Measurements from ENCODE around the gene STARD7. TPM values are rescaled to one million over a fixed set of nuclear protein-coding genes. Genes with fewer than 3 reads are reported as not detected.

Gene STARD7
- total and polyA plus RNA-seq, 2 donors (not counting 1 experiment from before 2014, with no cell fraction given) = 35.1 to 133 TPM

DNA sequence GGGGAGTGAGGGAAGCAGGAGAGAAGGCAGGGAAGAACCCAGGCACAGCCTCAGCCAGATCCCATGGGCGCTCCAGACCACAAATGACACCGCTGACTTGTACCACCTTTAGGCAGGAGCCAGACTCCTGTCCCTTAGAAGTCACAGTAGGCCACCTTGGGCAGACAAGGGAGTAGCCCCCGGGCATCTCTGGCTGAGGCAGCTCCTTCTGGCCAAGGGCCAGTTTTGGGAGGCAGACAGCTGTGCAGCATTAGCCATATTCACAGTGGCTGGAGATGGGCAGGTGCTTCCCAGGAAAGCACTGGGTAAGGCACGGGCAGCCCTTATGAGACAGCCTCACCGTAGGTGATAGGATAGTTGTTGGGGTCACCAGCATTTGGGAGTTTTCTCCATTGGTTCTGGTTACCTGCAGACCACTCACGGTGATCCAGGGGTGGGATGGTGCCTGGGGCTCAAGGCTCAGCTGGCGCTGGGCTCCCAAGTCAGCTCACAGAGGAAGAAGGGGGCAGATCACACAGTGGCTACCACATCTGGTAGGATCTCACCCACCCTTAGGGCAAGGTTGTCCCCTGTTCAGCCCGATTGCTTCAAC, 72.4 kb downstream of the STARD7 start:
- ChIA-PET CTCF (interaction anchor here (1.8 to 23.6 kb wide), 8 partner anchors 9 to 127 kb away, joined by 5 to 1065 read pairs (median 24); partner anchors contain the start of gene ADRA2B), POLR2A (no interaction called here)
- Histone ChIP-seq H3K9ac (ENCODE audit: low read length) (no peak overlapping the region), H3K4me2 (replicated peaks; ENCODE audit: low read depth, low read length, poor library complexity, severe bottlenecking) (no peak overlapping the region), H3K4me1 (ENCODE audit: control insufficient read depth in 2 of 2, insufficient read depth in 2 of 2, low read length in 2 of 2) (peaks cover 0 to 5% of the 10 kb centered on the region in 2 donors), H3K27me3 (replicated peaks in 1 of 4; ENCODE audit: control extremely low read depth in 1 of 4, control insufficient read depth in 3 of 4, insufficient read depth in 4 of 4, low read length in 3 of 4) (no peaks in the 10 kb centered on the region), H3K79me2 (ENCODE audit: control insufficient read depth, insufficient read depth, low read length) (no peaks in the 10 kb centered on the region), H2AFZ (ENCODE audit: insufficient read depth, low read depth, low read length, poor library complexity, severe bottlenecking) (no peak overlapping the region), H3K36me3 (replicated peaks in 1 of 2; ENCODE audit: control extremely low read depth in 1 of 2, control insufficient read depth in 1 of 2, extremely low read depth in 1 of 2, insufficient read depth in 2 of 2, low read length in 1 of 2) (no peaks in the 10 kb centered on the region), H3K9me3 (ENCODE audit: control extremely low read depth in 1 of 3, control insufficient read depth in 2 of 3, insufficient read depth in 1 of 3, low read length in 2 of 3) (no peaks in the 10 kb centered on the region), H3K27ac (ENCODE audit: low read length in 2 of 2) (no peak overlapping the region), H3K4me3 (ENCODE audit: control extremely low read depth in 1 of 5, extremely low read depth in 1 of 5, insufficient read depth in 1 of 5, low read depth in 2 of 5, low read length in 4 of 5) (no peak overlapping the region), H4K20me1 (ENCODE audit: control insufficient read depth, insufficient read depth, low read length, poor library complexity, severe bottlenecking) (no peaks in the 10 kb centered on the region)
- H3K27me3 Mint-ChIP-seq = no peaks in the 10 kb centered on the region
- intact Hi-C loops (cut with micrococcal nuclease) = no loop called here
- no peaks in the 10 kb centered on the region for H3K9me3 Mint-ChIP-seq (ENCODE audit: insufficient read depth)
- peaks cover 11% of the 10 kb centered on the region for H3K4me1 Mint-ChIP-seq
- no peak overlapping the region for H3K27ac Mint-ChIP-seq
- DNase-seq = no peak
- no peak overlapping the region for H3K4me3 Mint-ChIP-seq
- 95% methylated on average over 7 of the region's 8 CpGs for WGBS (ENCODE audit: insufficient coverage)
- TF ChIP-seq, protein P1, sequence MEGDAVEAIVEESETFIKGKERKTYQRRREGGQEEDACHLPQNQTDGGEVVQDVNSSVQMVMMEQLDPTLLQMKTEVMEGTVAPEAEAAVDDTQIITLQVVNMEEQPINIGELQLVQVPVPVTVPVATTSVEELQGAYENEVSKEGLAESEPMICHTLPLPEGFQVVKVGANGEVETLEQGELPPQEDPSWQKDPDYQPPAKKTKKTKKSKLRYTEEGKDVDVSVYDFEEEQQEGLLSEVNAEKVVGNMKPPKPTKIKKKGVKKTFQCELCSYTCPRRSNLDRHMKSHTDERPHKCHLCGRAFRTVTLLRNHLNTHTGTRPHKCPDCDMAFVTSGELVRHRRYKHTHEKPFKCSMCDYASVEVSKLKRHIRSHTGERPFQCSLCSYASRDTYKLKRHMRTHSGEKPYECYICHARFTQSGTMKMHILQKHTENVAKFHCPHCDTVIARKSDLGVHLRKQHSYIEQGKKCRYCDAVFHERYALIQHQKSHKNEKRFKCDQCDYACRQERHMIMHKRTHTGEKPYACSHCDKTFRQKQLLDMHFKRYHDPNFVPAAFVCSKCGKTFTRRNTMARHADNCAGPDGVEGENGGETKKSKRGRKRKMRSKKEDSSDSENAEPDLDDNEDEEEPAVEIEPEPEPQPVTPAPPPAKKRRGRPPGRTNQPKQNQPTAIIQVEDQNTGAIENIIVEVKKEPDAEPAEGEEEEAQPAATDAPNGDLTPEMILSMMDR (IDR thresholded peaks at IDR 0.05) = no peak
- no peak for TF ChIP-seq EZH2 (IDR thresholded peaks at IDR 0.05; ENCODE audit: borderline replicate concordance, insufficient read depth, low read depth, low read length, poor library complexity, severe bottlenecking)
- no peak for ATAC-seq (ENCODE audit: low read depth)

DNA sequence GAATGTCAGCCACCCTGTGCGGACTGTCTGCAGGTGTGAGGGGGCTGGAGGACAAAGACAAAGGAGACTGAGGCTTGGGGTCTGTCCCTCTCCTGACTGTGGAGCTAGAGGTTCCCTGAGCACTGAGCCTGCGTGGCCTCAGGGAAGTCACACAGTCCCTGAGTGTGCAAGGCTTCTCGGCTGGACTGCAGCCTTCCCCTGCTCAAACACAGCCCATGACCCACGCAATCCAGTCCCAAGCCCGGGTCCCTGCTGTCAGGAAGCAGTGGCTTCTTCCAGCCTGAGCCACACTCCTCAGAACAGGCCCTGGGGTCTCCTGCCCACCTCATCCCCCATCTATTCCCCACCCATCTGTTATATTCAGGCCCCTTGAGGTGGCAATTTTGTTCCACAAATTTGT, 73.0 kb downstream of the STARD7 start:
- Histone ChIP-seq H3K27ac (ENCODE audit: low read length in 2 of 2) (no peak overlapping the region), H4K20me1 (ENCODE audit: control insufficient read depth, insufficient read depth, low read length, poor library complexity, severe bottlenecking) (no peaks in the 10 kb centered on the region), H3K4me2 (replicated peaks; ENCODE audit: low read depth, low read length, poor library complexity, severe bottlenecking) (no peak overlapping the region), H3K4me1 (ENCODE audit: control insufficient read depth in 2 of 2, insufficient read depth in 2 of 2, low read length in 2 of 2) (peaks cover 0 to 5% of the 10 kb centered on the region in 2 donors), H3K9ac (ENCODE audit: low read length) (no peak overlapping the region), H2AFZ (ENCODE audit: insufficient read depth, low read depth, low read length, poor library complexity, severe bottlenecking) (no peak overlapping the region), H3K27me3 (replicated peaks in 1 of 4; ENCODE audit: control extremely low read depth in 1 of 4, control insufficient read depth in 3 of 4, insufficient read depth in 4 of 4, low read length in 3 of 4) (no peaks in the 10 kb centered on the region), H3K4me3 (ENCODE audit: control extremely low read depth in 1 of 5, extremely low read depth in 1 of 5, insufficient read depth in 1 of 5, low read depth in 2 of 5, low read length in 4 of 5) (no peak overlapping the region), H3K9me3 (ENCODE audit: control extremely low read depth in 1 of 3, control insufficient read depth in 2 of 3, insufficient read depth in 1 of 3, low read length in 2 of 3) (no peaks in the 10 kb centered on the region), H3K36me3 (replicated peaks in 1 of 2; ENCODE audit: control extremely low read depth in 1 of 2, control insufficient read depth in 1 of 2, extremely low read depth in 1 of 2, insufficient read depth in 2 of 2, low read length in 1 of 2) (no peaks in the 10 kb centered on the region), H3K79me2 (ENCODE audit: control insufficient read depth, insufficient read depth, low read length) (no peaks in the 10 kb centered on the region)
- POLR2A ChIA-PET = no interaction called here
- Mint-ChIP-seq H3K9me3 (ENCODE audit: insufficient read depth) (no peaks in the 10 kb centered on the region), H3K27me3 (no peaks in the 10 kb centered on the region), H3K27ac (no peak overlapping the region), H3K4me3 (no peak overlapping the region), H3K4me1 (peaks cover 9% of the 10 kb centered on the region)
- DNase-seq (no peak), ATAC-seq (ENCODE audit: low read depth) (no peak)
- TF ChIP-seq, protein P1 (IDR thresholded peaks at IDR 0.05) = no peak
- TF ChIP-seq EZH2 (IDR thresholded peaks at IDR 0.05; ENCODE audit: borderline replicate concordance, insufficient read depth, low read depth, low read length, poor library complexity, severe bottlenecking) = no peak
- WGBS (ENCODE audit: insufficient coverage) = 84% methylated on average over 5 of the region's 5 CpGs
- intact Hi-C loops (cut with micrococcal nuclease) = no loop called here
- CTCF ChIA-PET = interaction anchor here (1.9 to 23.6 kb wide), 2 partner anchors 8 to 35 kb away, joined by 5 to 1065 read pairs; no protein-coding TSS in a partner anchor

Measured in B cell (primary cell).